IMR-90 (cell line): ENCODE data around the gene ACOT12. TPM values are rescaled to one million over a fixed set of nuclear protein-coding genes. Genes with fewer than 3 reads are reported as not detected.

Experiments
- ATAC-seq: fragments of 200-7000 bp; cut with Tn5 transposase; 2 replicates; pipeline ENCODE4 v1.9.1; 2020; ENCODE audit warnings: low read depth, mild to moderate bottlenecking, moderate library complexity
- BruUV-seq: library from RNA; stranded (reverse); fragments of 400-500 nt; replicated peaks from 2 replicates; lab custom pipeline; 2021; lab: Mats Ljungman, UMichigan
- CTCF ChIA-PET: fragments of 300-600 bp; formaldehyde crosslinking; extraction: SDS; loops from one replicate; lab custom pipeline; 2021; ENCODE audit warnings: antibody characterized with exemption; lab: Yijun Ruan, JAX
- POLR2A ChIA-PET: fragments of 300-600 bp; sonication (Branson Sonifier 250); formaldehyde crosslinking; loops from one replicate; lab custom pipeline; 2022; ENCODE audit warnings: antibody characterized with exemption; ENCODE audit not compliant: unreplicated experiment; lab: Charles Lee
- DNase-seq: peaks from one replicate; pipeline ENCODE4 v3.0.0; 2013
- H2AFZ ChIP-seq: replicated peaks from 2 replicates; pipeline ENCODE3; 2013; ENCODE audit warnings: low read length, mild to moderate bottlenecking; ENCODE audit not compliant: poor library complexity
- H2AK5ac ChIP-seq: 2 replicates; pipeline ENCODE4 v1.6.1; 2013; ENCODE audit warnings: low read depth, low read length, inconsistent platforms
- H2AK9ac ChIP-seq: replicated peaks from 2 replicates; pipeline ENCODE3; 2013; ENCODE audit warnings: mild to moderate bottlenecking, low read depth, low read length, moderate library complexity; ENCODE audit not compliant: poor library complexity
- H2BK120ac ChIP-seq: 2 replicates; pipeline ENCODE4 v1.6.1; 2013; ENCODE audit warnings: low read depth, low read length, inconsistent platforms
- H2BK15ac ChIP-seq: 3 replicates; pipeline ENCODE4 v1.6.1; 2013; ENCODE audit warnings: low read depth, low read length, inconsistent platforms
- H2BK20ac ChIP-seq: 2 replicates; pipeline ENCODE4 v1.6.1; 2013; ENCODE audit warnings: low read depth, mild to moderate bottlenecking, inconsistent platforms, low read length, moderate library complexity
- H2BK5ac ChIP-seq: 2 replicates; pipeline ENCODE4 v1.6.1; 2013; ENCODE audit warnings: mild to moderate bottlenecking, low read depth, low read length, inconsistent platforms; ENCODE audit not compliant: poor library complexity, severe bottlenecking
- H3K14ac ChIP-seq: replicated peaks from 2 replicates; pipeline ENCODE4 v1.6.1; 2013; ENCODE audit warnings: low read depth, low read length, inconsistent platforms
- H3K18ac ChIP-seq: 2 replicates; pipeline ENCODE4 v1.6.1; 2013; ENCODE audit warnings: low read depth, low read length, control low read depth
- H3K23ac ChIP-seq: 2 replicates; pipeline ENCODE4 v1.6.1; 2013; ENCODE audit warnings: low read depth, low read length, inconsistent platforms
- H3K27ac ChIP-seq: 2 replicates; pipeline ENCODE4 v1.5.1; 2013; ENCODE audit warnings: mild to moderate bottlenecking, control low read depth, low read length; ENCODE audit not compliant: insufficient read depth
- H3K27me3 ChIP-seq: 2 replicates; pipeline ENCODE4 v1.6.1; 2013; ENCODE audit warnings: low read length; ENCODE audit not compliant: control insufficient read depth, insufficient read depth
- H3K36me3 ChIP-seq: 2 replicates; pipeline ENCODE4 v1.6.1; 2013; ENCODE audit warnings: low read length, mixed read lengths; ENCODE audit not compliant: control insufficient read depth, insufficient read depth
- H3K4ac ChIP-seq: 2 replicates; pipeline ENCODE4 v1.6.1; 2013; ENCODE audit warnings: low read depth, low read length, inconsistent platforms
- H3K4me1 ChIP-seq: 2 replicates; pipeline ENCODE4 v1.6.1; 2013; ENCODE audit warnings: low read length, mixed read lengths; ENCODE audit not compliant: control insufficient read depth, insufficient read depth
- H3K4me2 ChIP-seq: 2 replicates; pipeline ENCODE4 v1.6.1; 2013; ENCODE audit warnings: low read depth, mild to moderate bottlenecking, control low read depth, low read length, moderate library complexity
- H3K4me3 ChIP-seq: 2 replicates; pipeline ENCODE4 v1.5.1; 2013; ENCODE audit warnings: low read depth, mild to moderate bottlenecking, control low read depth, low read length, moderate library complexity; ENCODE audit not compliant: insufficient read depth
- H3K56ac ChIP-seq: 2 replicates; pipeline ENCODE4 v1.6.1; 2013; ENCODE audit warnings: low read length, inconsistent platforms; ENCODE audit not compliant: insufficient read depth; ENCODE audit errors: extremely low read depth
- H3K79me1 ChIP-seq, 2 experiments: 2 replicates each; pipeline ENCODE4 v1.6.1; 2013; ENCODE audit warnings: low read length in 2 of 2, inconsistent platforms in 1 of 2, low read depth in 1 of 2
- H3K9ac ChIP-seq: 2 replicates; pipeline ENCODE4 v1.6.1; 2013; ENCODE audit warnings: low read depth, low read length, control low read depth
- H3K9me1 ChIP-seq: 2 replicates; pipeline ENCODE4 v1.6.1; 2013; ENCODE audit warnings: low read length, inconsistent platforms; ENCODE audit not compliant: insufficient read depth
- H3K9me3 ChIP-seq: 2 replicates; pipeline ENCODE4 v1.6.1; 2013; ENCODE audit warnings: low read length; ENCODE audit not compliant: control insufficient read depth, insufficient read depth
- H4K20me1 ChIP-seq: 2 replicates; pipeline ENCODE4 v1.6.1; 2013; ENCODE audit warnings: low read length, inconsistent platforms; ENCODE audit not compliant: insufficient read depth
- H4K5ac ChIP-seq: 2 replicates; pipeline ENCODE4 v1.6.1; 2013; ENCODE audit warnings: mild to moderate bottlenecking, low read depth, low read length, control low read depth
- H4K8ac ChIP-seq, 2 experiments: 2 replicates each; pipeline ENCODE4 v1.6.1; 2013; ENCODE audit warnings: low read depth in 2 of 2, low read length in 2 of 2, control low read depth in 1 of 2, inconsistent platforms in 1 of 2
- H4K91ac ChIP-seq: 2 replicates; pipeline ENCODE4 v1.6.1; 2013; ENCODE audit warnings: low read depth, low read length, inconsistent platforms; ENCODE audit not compliant: insufficient read depth
- BHLHE40 ChIP-seq: fragments of 150-350 bp; IDR thresholded peaks from 2 replicates; pipeline ENCODE4 v1.6.1; 2016; ENCODE audit warnings: mild to moderate bottlenecking, low read depth, low read length
- CEBPB ChIP-seq: IDR thresholded peaks from 2 replicates; pipeline ENCODE4 v1.6.1; 2012; ENCODE audit warnings: low read depth, low read length, improper control_type of control experiment
- CHD1 ChIP-seq: IDR thresholded peaks from 2 replicates; pipeline ENCODE4 v1.6.1; 2012; ENCODE audit warnings: low read depth, low read length, improper control_type of control experiment
- CTCF ChIP-seq: conservative IDR thresholded peaks from 2 replicates; pipeline ENCODE4 v1.5.1; 2012; ENCODE audit warnings: mild to moderate bottlenecking, low read depth, low read length, improper control_type of control experiment
- ELK1 ChIP-seq: fragments of 150-350 bp; IDR thresholded peaks from 2 replicates; pipeline ENCODE4 v1.6.1; 2016; ENCODE audit warnings: low read depth, mild to moderate bottlenecking, low read length, moderate library complexity, borderline replicate concordance
- FOS ChIP-seq: fragments of 150-350 bp; IDR thresholded peaks from 2 replicates; pipeline ENCODE4 v1.6.1; 2016; ENCODE audit warnings: low read depth, low read length
- MAFK ChIP-seq: IDR thresholded peaks from 2 replicates; pipeline ENCODE4 v1.6.1; 2012; ENCODE audit warnings: low read depth, low read length, improper control_type of control experiment
- MAZ ChIP-seq: IDR thresholded peaks from 2 replicates; pipeline ENCODE4 v1.6.1; 2012; ENCODE audit warnings: low read depth, mild to moderate bottlenecking, low read length, improper control_type of control experiment, moderate library complexity, borderline replicate concordance
- MXI1 ChIP-seq: IDR thresholded peaks from 2 replicates; pipeline ENCODE4 v1.6.1; 2012; ENCODE audit warnings: low read depth, mild to moderate bottlenecking, low read length, moderate library complexity, borderline replicate concordance
- NFE2L2 ChIP-seq: fragments of 150-350 bp; IDR thresholded peaks from 2 replicates; pipeline ENCODE4 v1.6.1; 2016; ENCODE audit warnings: low read depth, mild to moderate bottlenecking, low read length
- RAD21 ChIP-seq: IDR thresholded peaks from 2 replicates; pipeline ENCODE4 v1.6.1; 2012; ENCODE audit warnings: low read length, improper control_type of control experiment
- RCOR1 ChIP-seq: IDR thresholded peaks from 2 replicates; pipeline ENCODE4 v1.6.1; 2012; ENCODE audit warnings: mild to moderate bottlenecking, low read length, improper control_type of control experiment; ENCODE audit not compliant: insufficient replicate concordance
- RFX5 ChIP-seq: IDR thresholded peaks from 2 replicates; pipeline ENCODE4 v1.8.0; 2012; ENCODE audit warnings: low read depth, mild to moderate bottlenecking, low read length, moderate library complexity
- SMC3 ChIP-seq: fragments of 150-350 bp; IDR thresholded peaks from 2 replicates; pipeline ENCODE4 v1.6.1; 2016; ENCODE audit warnings: low read depth, mild to moderate bottlenecking, antibody characterized with exemption, low read length, moderate library complexity
- USF2 ChIP-seq: fragments of 150-350 bp; IDR thresholded peaks from 2 replicates; pipeline ENCODE4 v1.6.1; 2017; ENCODE audit warnings: mild to moderate bottlenecking, antibody characterized with exemption, low read length, low read depth
- dilution Hi-C: fragments of 300-500 bp; cut with HindIII; formaldehyde crosslinking; loops from one replicate; pipeline ENCODE4 v1.14.3; 2018; ENCODE audit warnings: low sequenced_read_pairs; ENCODE audit not compliant: unreplicated experiment
- in situ Hi-C: fragments of 300-500 bp; cut with MboI; formaldehyde crosslinking; loops from 3 replicates; pipeline ENCODE4 v1.14.3; 2019; ENCODE audit warnings: low sequenced_read_pairs, inconsistent platforms, mixed read lengths
- intact Hi-C: fragments of 100-400 bp; cut with micrococcal nuclease; formaldehyde crosslinking; loops from 2 replicates; pipeline ENCODE4 v1.10.0; 2022
- polyA plus RNA-seq, 3 experiments: library from polyadenylated mRNA; depleted of rRNA; stranded (reverse); fragments of >200 nt; gene quantifications; 2 replicates each; pipeline ENCODE4 v1.2.3, GENCODE V29; 2012; ENCODE audit warnings: low replicate concordance in 1 of 3
- total RNA-seq: library from RNA; depleted of rRNA; stranded (reverse); fragments of >200 nt; gene quantifications from 2 replicates; pipeline ENCODE4 v1.2.3, GENCODE V29; 2012

The ACOT12 gene
- total and polyA plus RNA-seq, 2 of the 4 experiments (the other 2 are of a cell fraction), result not detected

- dilution Hi-C loops (no loop called here), in situ Hi-C loops (no loop called here), intact Hi-C loops (no loop called here)
- Histone ChIP-seq H3K4me1 (no peaks in the 10 kb centered on the region), H3K9me1 (no peaks in the 10 kb centered on the region), H3K9ac (no peak overlapping the region), H4K8ac (no peak overlapping the region), H4K5ac (no peak overlapping the region), H3K4ac (no peak overlapping the region), H4K91ac (no peak overlapping the region), H2BK20ac (no peak overlapping the region), H4K20me1 (no peaks in the 10 kb centered on the region), H2BK120ac (no peak overlapping the region), H3K4me3 (no peak overlapping the region), H3K14ac (no peak overlapping the region), H2AK5ac (no peak overlapping the region), H3K27me3 (no peaks in the 10 kb centered on the region), H3K18ac (no peak overlapping the region), H3K23ac (no peak overlapping the region), H2AK9ac (no peak overlapping the region), H3K79me1 (no peaks in the 10 kb centered on the region), H3K9me3 (no peaks in the 10 kb centered on the region), H3K27ac (no peak overlapping the region), H2AFZ (no peak overlapping the region), H2BK5ac (no peak overlapping the region), H2BK15ac (no peak overlapping the region), H3K4me2 (no peak overlapping the region), H3K56ac (no peak overlapping the region), H3K36me3 (no peaks in the 10 kb centered on the region)
- no TSS peak for BruUV-seq
- POLR2A ChIA-PET, result no interaction called here
- CTCF ChIA-PET, result no interaction called here
- no peak for DNase-seq
- no peak for ATAC-seq
- TF ChIP-seq MXI1, result no peak
- no peak for TF ChIP-seq USF2
- TF ChIP-seq NFE2L2, result no peak
- no peak for TF ChIP-seq RAD21
- TF ChIP-seq BHLHE40, result no peak
- no peak for TF ChIP-seq ELK1
- no peak for TF ChIP-seq RCOR1
- no peak for TF ChIP-seq CHD1
- no peak for TF ChIP-seq MAFK
- no peak for TF ChIP-seq MAZ
- TF ChIP-seq CEBPB, result no peak
- TF ChIP-seq SMC3, result no peak
- TF ChIP-seq CTCF, result no peak
- TF ChIP-seq RFX5, result no peak
- no peak for TF ChIP-seq FOS
These were observed 4.9 kb downstream of the ACOT12 start for GRCh38 chr5:81389025-81389424.
